ENCODE data around the gene DIPK1A.

- no peak for TF ChIP-seq CTCF (IDR thresholded peaks at IDR 0.05)
- no peak for TF ChIP-seq POLR2AphosphoS5 (IDR thresholded peaks at IDR 0.05; ENCODE audit: low read depth, low read length)
- TF ChIP-seq TCF7L2 (IDR thresholded peaks at IDR 0.05; ENCODE audit: low read depth, low read length), result no peak
Measured at GRCh38 chr1:92901699-92902405, 59.4 kb downstream of the DIPK1A start.

Data from Panc1 (cell line).